Left ventricle myocardium inferior (tissue), 1 donor: ENCODE measurements around the gene EMID1. TPM values are rescaled to one million over a fixed set of nuclear protein-coding genes. Genes with fewer than 3 reads are reported as not detected.

ENCODE experiments used
- DNase-seq: peaks from one replicate; pipeline ENCODE4 v3.0.0-alpha.2; 2020
- H3K27ac ChIP-seq: fragments of 200-600 bp; replicated peaks from 2 replicates; pipeline ENCODE4 v1.8.0; 2021
- H3K27me3 ChIP-seq: fragments of 200-600 bp; 2 replicates; pipeline ENCODE4 v1.8.0; 2021; ENCODE audit warnings: low read depth
- H3K36me3 ChIP-seq: fragments of 200-600 bp; 2 replicates; pipeline ENCODE4 v1.8.0; 2021
- H3K4me1 ChIP-seq: fragments of 200-600 bp; 2 replicates; pipeline ENCODE4 v1.8.0; 2021
- H3K4me3 ChIP-seq: fragments of 200-600 bp; 2 replicates; pipeline ENCODE4 v1.8.0; 2021; ENCODE audit warnings: mild to moderate bottlenecking, moderate library complexity
- H3K9me3 ChIP-seq: fragments of 200-600 bp; replicated peaks from 2 replicates; pipeline ENCODE4 v1.8.0; 2021
- CTCF ChIP-seq: fragments of 200-600 bp; IDR thresholded peaks from 2 replicates; pipeline ENCODE4 v1.8.0; 2021; ENCODE audit warnings: antibody characterized with exemption, mild to moderate bottlenecking, borderline replicate concordance
- intact Hi-C: fragments of 100-400 bp; cut with micrococcal nuclease; formaldehyde crosslinking; loops from one replicate; pipeline ENCODE4 v1.11.0; 2022
- total RNA-seq: library from RNA; stranded (reverse); fragmentation: NEBNext Ultra II Directional; extraction: Animal tissue kit (Norgen Biotek cat#: 25700); gene quantifications from one replicate; pipeline ENCODE4 v1.2.1, GENCODE V29; 2021
- donor health status: DM: no; HTN: yes; CAD: no; lungs with severe emphysema.

The EMID1 gene
- total RNA-seq, 1 donor from 2014 or later, result 0.74 TPM

- intact Hi-C loops, result no loop called here
- Histone ChIP-seq H3K4me1 (peaks cover 79% of the 10 kb centered on the region), H3K27ac (no peak overlapping the region)
These were observed 70.3 kb downstream of the EMID1 start for GRCh38 chr22:29275819-29276565.

GRCh38 chr22:29277927-29278326 lies 72.2 kb downstream of the EMID1 start:
- no peak for TF ChIP-seq CTCF
- Histone ChIP-seq H3K27ac (no peak overlapping the region), H3K4me3 (no peak overlapping the region), H3K9me3 (no peaks in the 10 kb centered on the region), H3K27me3 (no peaks in the 10 kb centered on the region), H3K36me3 (peaks cover 100% of the 10 kb centered on the region), H3K4me1 (peaks cover 60% of the 10 kb centered on the region)
- intact Hi-C loops, result no loop called here
- no peak for DNase-seq

More at GRCh38 chr22:29275819-29276565, 70.3 kb downstream of the EMID1 start:
- H3K36me3 ChIP-seq, result peaks cover 88% of the 10 kb centered on the region
- TF ChIP-seq CTCF, result no peak
- DNase-seq, result no peak
- H3K9me3 ChIP-seq, result no peaks in the 10 kb centered on the region
- no peak overlapping the region for H3K4me3 ChIP-seq
- no peaks in the 10 kb centered on the region for H3K27me3 ChIP-seq

GRCh38 chr22:29284196-29284595 lies 78.5 kb downstream of the EMID1 start:
- H3K36me3 ChIP-seq, result peaks cover 100% of the 10 kb centered on the region

GRCh38 chr22:29288837-29289236 lies 83.1 kb downstream of the EMID1 start:
- H3K36me3 ChIP-seq, result peaks cover 100% of the 10 kb centered on the region
- peaks cover 6% of the 10 kb centered on the region for H3K4me1 ChIP-seq
- no peaks in the 10 kb centered on the region for H3K9me3 ChIP-seq
- TF ChIP-seq CTCF, result no peak
- no peak overlapping the region for H3K4me3 ChIP-seq
- no peak for DNase-seq
- intact Hi-C loops, result no loop called here
- H3K27me3 ChIP-seq, result no peaks in the 10 kb centered on the region
- no peak overlapping the region for H3K27ac ChIP-seq

More at GRCh38 chr22:29284196-29284595, 78.5 kb downstream of the EMID1 start:
- no peaks in the 10 kb centered on the region for H3K9me3 ChIP-seq
- DNase-seq, result no peak
- intact Hi-C loops, result no loop called here
- H3K4me3 ChIP-seq, result no peak overlapping the region
- H3K27ac ChIP-seq, result no peak overlapping the region
- no peak for TF ChIP-seq CTCF
- peaks cover 5% of the 10 kb centered on the region for H3K4me1 ChIP-seq
- no peaks in the 10 kb centered on the region for H3K27me3 ChIP-seq

GRCh38 chr22:29290061-29290460 lies 84.4 kb downstream of the EMID1 start:
- intact Hi-C loops, result no loop called here
- no peak overlapping the region for H3K4me3 ChIP-seq
- H3K27ac ChIP-seq, result no peak overlapping the region
- TF ChIP-seq CTCF, result no peak
- no peak for DNase-seq
- no peaks in the 10 kb centered on the region for H3K9me3 ChIP-seq
- H3K27me3 ChIP-seq, result no peaks in the 10 kb centered on the region
- peaks cover 6% of the 10 kb centered on the region for H3K4me1 ChIP-seq
- H3K36me3 ChIP-seq, result peaks cover 100% of the 10 kb centered on the region
